ENCODE data around the gene SCRN1.

DNA sequence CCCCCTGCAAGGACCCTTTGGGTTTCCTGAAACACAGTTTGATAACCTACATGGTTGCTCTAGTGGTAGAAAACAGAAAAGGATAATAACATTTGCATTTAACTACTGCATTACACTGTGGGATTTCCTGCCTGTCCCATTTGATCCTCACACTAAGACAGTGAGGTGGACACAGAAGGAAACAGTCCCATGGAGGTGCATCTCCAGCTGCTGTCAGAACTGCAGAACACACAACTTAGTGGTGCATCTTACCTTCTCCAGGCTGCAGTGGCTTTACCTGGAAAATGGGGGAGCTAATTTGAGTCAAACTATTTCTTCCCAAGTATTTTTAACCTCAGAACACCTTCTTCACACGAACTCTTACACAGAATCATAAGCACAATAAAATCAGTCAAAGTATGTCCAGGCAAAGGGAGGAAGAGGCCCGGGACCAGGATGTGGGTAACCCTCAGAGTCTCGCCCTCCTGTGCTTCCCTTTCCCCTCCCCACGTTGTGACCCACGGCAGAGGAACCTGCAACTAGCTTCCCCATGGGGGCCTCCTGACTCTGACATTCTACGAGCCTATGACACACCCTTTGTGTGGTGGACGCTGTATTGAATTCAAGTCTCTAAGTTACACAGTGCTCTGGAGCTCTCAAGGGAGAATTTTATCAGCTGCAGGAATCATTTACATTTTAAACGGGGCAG is 33.7 kb downstream of the SCRN1 start:
- TF ChIP-seq, protein P1, sequence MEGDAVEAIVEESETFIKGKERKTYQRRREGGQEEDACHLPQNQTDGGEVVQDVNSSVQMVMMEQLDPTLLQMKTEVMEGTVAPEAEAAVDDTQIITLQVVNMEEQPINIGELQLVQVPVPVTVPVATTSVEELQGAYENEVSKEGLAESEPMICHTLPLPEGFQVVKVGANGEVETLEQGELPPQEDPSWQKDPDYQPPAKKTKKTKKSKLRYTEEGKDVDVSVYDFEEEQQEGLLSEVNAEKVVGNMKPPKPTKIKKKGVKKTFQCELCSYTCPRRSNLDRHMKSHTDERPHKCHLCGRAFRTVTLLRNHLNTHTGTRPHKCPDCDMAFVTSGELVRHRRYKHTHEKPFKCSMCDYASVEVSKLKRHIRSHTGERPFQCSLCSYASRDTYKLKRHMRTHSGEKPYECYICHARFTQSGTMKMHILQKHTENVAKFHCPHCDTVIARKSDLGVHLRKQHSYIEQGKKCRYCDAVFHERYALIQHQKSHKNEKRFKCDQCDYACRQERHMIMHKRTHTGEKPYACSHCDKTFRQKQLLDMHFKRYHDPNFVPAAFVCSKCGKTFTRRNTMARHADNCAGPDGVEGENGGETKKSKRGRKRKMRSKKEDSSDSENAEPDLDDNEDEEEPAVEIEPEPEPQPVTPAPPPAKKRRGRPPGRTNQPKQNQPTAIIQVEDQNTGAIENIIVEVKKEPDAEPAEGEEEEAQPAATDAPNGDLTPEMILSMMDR (IDR thresholded peaks at IDR 0.05 in 4 of 5, conservative IDR thresholded peaks at IDR 0.05 in 1 of 5), result no peak
- TF ChIP-seq POLR2A (IDR thresholded peaks at IDR 0.05), result no peak
